ENCODE results near the gene PAX5. TPM values are rescaled to one million over a fixed set of nuclear protein-coding genes. Genes with fewer than 3 reads are reported as not detected.

The PAX5 gene
- total and polyA plus RNA-seq, 5 donors = 0.03 TPM; not detected in 4

DNA sequence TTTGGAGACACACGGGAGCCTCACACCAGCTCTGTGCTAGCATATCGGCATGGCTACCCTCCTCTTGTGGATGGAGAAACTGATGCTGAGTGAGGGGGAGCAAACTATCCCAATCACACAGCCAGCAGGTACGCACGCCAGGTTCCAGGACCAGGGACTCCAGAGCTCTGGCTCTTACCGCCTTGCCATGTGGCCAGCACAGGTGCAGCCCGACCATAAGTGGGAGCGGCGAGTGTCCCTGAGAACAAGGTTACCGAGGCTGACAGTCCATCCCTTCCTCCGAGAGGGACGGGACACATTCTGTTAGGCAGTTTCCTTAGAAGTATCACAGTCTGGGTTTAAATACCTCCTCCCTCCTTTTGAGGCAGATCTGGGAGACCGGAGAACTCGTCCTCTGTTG lies 86.0 kb downstream of the PAX5 start:
- no peak for DNase-seq
- ATAC-seq = no peak
- intact Hi-C loops (cut with DNase I) = no loop called here
- Histone ChIP-seq H3K4me3 (ENCODE audit: low read length) (no peak overlapping the region), H3K27ac (ENCODE audit: low read length) (no peak overlapping the region), H3K27me3 (ENCODE audit: control insufficient read depth, insufficient read depth) (no peaks in the 10 kb centered on the region), H3K4me1 (ENCODE audit: control insufficient read depth, insufficient read depth, low read length) (no peaks in the 10 kb centered on the region), H3K9me3 (ENCODE audit: control insufficient read depth, low read length) (no peaks in the 10 kb centered on the region)
- WGBS = 73% methylated on average over 13 of the region's 13 CpGs

DNA sequence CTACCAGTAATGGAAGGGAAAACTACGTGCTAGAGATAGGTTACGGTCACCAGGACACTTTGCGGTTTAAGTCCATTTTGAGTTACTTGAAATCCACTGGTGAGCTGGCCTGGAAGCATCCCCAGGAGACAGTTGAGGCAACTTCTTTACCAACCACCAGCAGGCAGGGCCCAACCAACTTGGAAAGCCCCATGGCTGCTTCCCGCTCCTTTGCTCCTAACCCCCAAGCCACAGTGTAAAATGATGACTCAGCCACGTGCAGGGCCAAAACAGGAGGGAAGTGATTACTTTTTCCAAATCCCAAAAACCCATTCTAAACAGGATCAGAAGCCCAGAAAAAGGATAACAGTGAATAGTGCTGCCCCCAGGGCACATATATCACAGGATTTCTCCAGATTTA lies 87.4 kb downstream of the PAX5 start:
- Histone ChIP-seq H3K4me1 (ENCODE audit: control insufficient read depth, insufficient read depth, low read length) (no peaks in the 10 kb centered on the region), H3K9me3 (ENCODE audit: control insufficient read depth, low read length) (no peaks in the 10 kb centered on the region), H3K27ac (ENCODE audit: low read length) (no peak overlapping the region), H3K27me3 (ENCODE audit: control insufficient read depth, insufficient read depth) (no peaks in the 10 kb centered on the region), H3K4me3 (ENCODE audit: low read length) (no peak overlapping the region)
- ATAC-seq = no peak
- intact Hi-C loops (cut with DNase I) = no loop called here
- 72% methylated on average over 5 of the region's 5 CpGs for WGBS
- no peak for DNase-seq

- DNase-seq = no peak
- Histone ChIP-seq H3K4me3 (ENCODE audit: low read length) (no peak overlapping the region), H3K27me3 (ENCODE audit: control insufficient read depth, insufficient read depth) (no peaks in the 10 kb centered on the region), H3K4me1 (ENCODE audit: control insufficient read depth, insufficient read depth, low read length) (no peaks in the 10 kb centered on the region), H3K27ac (ENCODE audit: low read length) (no peak overlapping the region), H3K9me3 (ENCODE audit: control insufficient read depth, low read length) (no peaks in the 10 kb centered on the region)
- no peak for ATAC-seq
- intact Hi-C loops (cut with DNase I) = no loop called here
- WGBS = 73% methylated on average over 14 of the region's 14 CpGs
Measured at GRCh38 chr9:36945999-36946398, 88.1 kb downstream of the PAX5 start.

GRCh38 chr9:36942891-36943290 lies 91.2 kb downstream of the PAX5 start:
- no peak overlapping the region for H3K4me3 ChIP-seq (ENCODE audit: low read length)
- H3K27me3 ChIP-seq (ENCODE audit: control insufficient read depth, insufficient read depth) = no peaks in the 10 kb centered on the region
- no peak overlapping the region for H3K27ac ChIP-seq (ENCODE audit: low read length)
- ATAC-seq = no peak
- no peaks in the 10 kb centered on the region for H3K4me1 ChIP-seq (ENCODE audit: control insufficient read depth, insufficient read depth, low read length)
- WGBS = 91% methylated on average over 8 of the region's 8 CpGs
- DNase-seq = no peak
- intact Hi-C loops (cut with DNase I) = no loop called here
- H3K9me3 ChIP-seq (ENCODE audit: control insufficient read depth, low read length) = no peaks in the 10 kb centered on the region

DNA sequence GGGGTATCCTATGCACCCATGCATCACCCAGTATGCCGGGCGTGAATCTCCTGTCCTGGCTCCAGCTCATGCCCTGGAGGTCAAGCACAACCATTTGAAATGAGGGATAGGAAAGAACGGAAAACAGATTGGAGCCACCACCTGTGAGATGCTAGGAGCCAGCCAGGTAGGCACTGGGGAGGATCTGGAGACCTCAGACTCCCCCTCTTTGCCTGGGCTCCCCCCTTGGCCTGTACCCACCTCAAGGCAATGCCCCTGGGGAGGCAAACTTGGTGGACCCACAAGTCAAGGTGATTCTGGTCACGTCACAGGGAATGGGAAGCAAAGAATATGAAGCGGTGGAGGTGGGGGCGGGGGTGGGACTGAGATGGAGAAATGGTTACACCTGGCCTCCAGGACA lies 92.6 kb downstream of the PAX5 start:
- Histone ChIP-seq H3K9me3 (ENCODE audit: control insufficient read depth, low read length) (no peaks in the 10 kb centered on the region), H3K4me3 (ENCODE audit: low read length) (no peak overlapping the region), H3K27me3 (ENCODE audit: control insufficient read depth, insufficient read depth) (no peaks in the 10 kb centered on the region), H3K4me1 (ENCODE audit: control insufficient read depth, insufficient read depth, low read length) (no peaks in the 10 kb centered on the region), H3K27ac (ENCODE audit: low read length) (no peak overlapping the region)
- 90% methylated on average over 6 of the region's 6 CpGs for WGBS
- no peak for DNase-seq
- ATAC-seq = no peak
- intact Hi-C loops (cut with DNase I) = no loop called here

DNA sequence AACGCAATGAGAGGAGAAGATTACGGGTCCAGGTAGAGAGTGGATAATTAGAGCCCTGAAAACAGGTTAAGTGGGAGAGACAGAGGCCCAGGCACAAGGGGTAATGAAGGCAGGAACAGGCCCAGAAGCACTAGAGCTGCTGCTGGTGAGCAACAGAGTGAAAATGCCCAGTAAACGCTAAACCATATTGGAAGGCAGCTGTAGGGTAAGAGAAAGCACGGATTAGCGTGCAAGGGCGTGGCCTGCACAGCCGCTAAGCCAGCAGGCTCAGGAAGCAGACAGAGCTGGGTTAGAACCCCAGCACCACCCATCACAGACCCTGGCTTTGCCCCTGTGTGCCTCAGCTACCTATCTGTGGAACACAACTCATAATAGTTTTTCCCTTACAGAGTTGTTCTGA lies 93.2 kb downstream of the PAX5 start:
- Histone ChIP-seq H3K27me3 (ENCODE audit: control insufficient read depth, insufficient read depth) (no peaks in the 10 kb centered on the region), H3K4me3 (ENCODE audit: low read length) (no peak overlapping the region), H3K9me3 (ENCODE audit: control insufficient read depth, low read length) (no peaks in the 10 kb centered on the region), H3K27ac (ENCODE audit: low read length) (no peak overlapping the region), H3K4me1 (ENCODE audit: control insufficient read depth, insufficient read depth, low read length) (no peaks in the 10 kb centered on the region)
- intact Hi-C loops (cut with DNase I) = no loop called here
- WGBS = 84% methylated on average over 7 of the region's 7 CpGs
- DNase-seq (no peak), ATAC-seq (no peak)

DNA sequence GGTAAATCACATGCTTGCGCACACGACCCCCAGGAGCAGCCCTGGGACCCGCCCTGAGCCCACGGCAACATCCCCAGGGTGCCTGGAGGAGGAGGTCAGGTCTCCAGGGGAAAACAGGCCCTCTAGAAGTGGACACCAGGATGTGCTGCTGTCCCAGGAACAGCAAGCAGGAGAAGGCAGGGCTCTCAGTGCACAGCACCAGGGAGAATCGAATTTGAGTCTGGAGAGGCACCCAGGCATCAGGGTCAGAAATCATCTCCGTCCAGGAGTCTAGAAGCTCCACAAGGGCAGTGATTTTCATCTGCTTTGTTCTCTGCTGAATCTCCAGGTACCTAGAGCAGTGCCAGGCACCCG lies 93.6 kb downstream of the PAX5 start:
- WGBS = 73% methylated on average over 7 of the region's 7 CpGs
- Histone ChIP-seq H3K27me3 (ENCODE audit: control insufficient read depth, insufficient read depth) (no peaks in the 10 kb centered on the region), H3K9me3 (ENCODE audit: control insufficient read depth, low read length) (no peaks in the 10 kb centered on the region), H3K27ac (ENCODE audit: low read length) (no peak overlapping the region), H3K4me3 (ENCODE audit: low read length) (no peak overlapping the region), H3K4me1 (ENCODE audit: control insufficient read depth, insufficient read depth, low read length) (no peaks in the 10 kb centered on the region)
- intact Hi-C loops (cut with DNase I) = no loop called here
- ATAC-seq = no peak
- DNase-seq = no peak

- Histone ChIP-seq H3K27ac (ENCODE audit: low read length) (no peak overlapping the region), H3K4me1 (ENCODE audit: control insufficient read depth, insufficient read depth, low read length) (no peaks in the 10 kb centered on the region), H3K27me3 (ENCODE audit: control insufficient read depth, insufficient read depth) (no peaks in the 10 kb centered on the region), H3K9me3 (ENCODE audit: control insufficient read depth, low read length) (no peaks in the 10 kb centered on the region), H3K4me3 (ENCODE audit: low read length) (no peak overlapping the region)
- 81% methylated on average over 28 of the region's 28 CpGs for WGBS
- intact Hi-C loops (cut with DNase I) = no loop called here
- ATAC-seq (no peak), DNase-seq (no peak)
Measured at GRCh38 chr9:36939655-36940499, 94.2 kb downstream of the PAX5 start.

GRCh38 chr9:36939214-36939613 lies 94.9 kb downstream of the PAX5 start:
- intact Hi-C loops (cut with DNase I) = no loop called here
- H3K27ac ChIP-seq (ENCODE audit: low read length) = no peak overlapping the region
- ATAC-seq (no peak), DNase-seq (no peak)
- no peaks in the 10 kb centered on the region for H3K9me3 ChIP-seq (ENCODE audit: control insufficient read depth, low read length)
- no peak overlapping the region for H3K4me3 ChIP-seq (ENCODE audit: low read length)
- no peaks in the 10 kb centered on the region for H3K27me3 ChIP-seq (ENCODE audit: control insufficient read depth, insufficient read depth)
- 56% methylated on average over 5 of the region's 5 CpGs for WGBS
- H3K4me1 ChIP-seq (ENCODE audit: control insufficient read depth, insufficient read depth, low read length) = no peaks in the 10 kb centered on the region

GRCh38 chr9:36938617-36939016 lies 95.5 kb downstream of the PAX5 start:
- Histone ChIP-seq H3K27ac (ENCODE audit: low read length) (no peak overlapping the region), H3K4me3 (ENCODE audit: low read length) (no peak overlapping the region), H3K4me1 (ENCODE audit: control insufficient read depth, insufficient read depth, low read length) (no peaks in the 10 kb centered on the region), H3K27me3 (ENCODE audit: control insufficient read depth, insufficient read depth) (no peaks in the 10 kb centered on the region), H3K9me3 (ENCODE audit: control insufficient read depth, low read length) (no peaks in the 10 kb centered on the region)
- 67% methylated on average over 6 of the region's 6 CpGs for WGBS
- DNase-seq (no peak), ATAC-seq (no peak)
- intact Hi-C loops (cut with DNase I) = no loop called here

GRCh38 chr9:36937951-36938350 lies 96.1 kb downstream of the PAX5 start:
- no peak for ATAC-seq
- DNase-seq = no peak
- no peaks in the 10 kb centered on the region for H3K27me3 ChIP-seq (ENCODE audit: control insufficient read depth, insufficient read depth)
- 62% methylated on average over 4 of the region's 4 CpGs for WGBS
- H3K4me1 ChIP-seq (ENCODE audit: control insufficient read depth, insufficient read depth, low read length) = no peaks in the 10 kb centered on the region
- intact Hi-C loops (cut with DNase I) = no loop called here
- no peak overlapping the region for H3K27ac ChIP-seq (ENCODE audit: low read length)
- no peaks in the 10 kb centered on the region for H3K9me3 ChIP-seq (ENCODE audit: control insufficient read depth, low read length)
- H3K4me3 ChIP-seq (ENCODE audit: low read length) = no peak overlapping the region

- H3K27ac ChIP-seq (ENCODE audit: low read length) = no peak overlapping the region
- intact Hi-C loops (cut with DNase I) = no loop called here
- no peak overlapping the region for H3K4me3 ChIP-seq (ENCODE audit: low read length)
- no peak for DNase-seq
- no peaks in the 10 kb centered on the region for H3K27me3 ChIP-seq (ENCODE audit: control insufficient read depth, insufficient read depth)
- no peaks in the 10 kb centered on the region for H3K9me3 ChIP-seq (ENCODE audit: control insufficient read depth, low read length)
- ATAC-seq = no peak
- 68% methylated on average over 7 of the region's 7 CpGs for WGBS
- no peaks in the 10 kb centered on the region for H3K4me1 ChIP-seq (ENCODE audit: control insufficient read depth, insufficient read depth, low read length)
Measured at GRCh38 chr9:36937346-36937745, 96.7 kb downstream of the PAX5 start.
